HG02588 (cell line): ENCODE data around the gene SNPH.

ENCODE experiments used
- ATAC-seq: cut with Tn5 transposase; IDR thresholded peaks from one replicate; pipeline ENCODE4 v1.9.1; 2021; ENCODE audit warnings: mild to moderate bottlenecking, moderate library complexity; ENCODE audit not compliant: unreplicated experiment

The SNPH gene

DNA sequence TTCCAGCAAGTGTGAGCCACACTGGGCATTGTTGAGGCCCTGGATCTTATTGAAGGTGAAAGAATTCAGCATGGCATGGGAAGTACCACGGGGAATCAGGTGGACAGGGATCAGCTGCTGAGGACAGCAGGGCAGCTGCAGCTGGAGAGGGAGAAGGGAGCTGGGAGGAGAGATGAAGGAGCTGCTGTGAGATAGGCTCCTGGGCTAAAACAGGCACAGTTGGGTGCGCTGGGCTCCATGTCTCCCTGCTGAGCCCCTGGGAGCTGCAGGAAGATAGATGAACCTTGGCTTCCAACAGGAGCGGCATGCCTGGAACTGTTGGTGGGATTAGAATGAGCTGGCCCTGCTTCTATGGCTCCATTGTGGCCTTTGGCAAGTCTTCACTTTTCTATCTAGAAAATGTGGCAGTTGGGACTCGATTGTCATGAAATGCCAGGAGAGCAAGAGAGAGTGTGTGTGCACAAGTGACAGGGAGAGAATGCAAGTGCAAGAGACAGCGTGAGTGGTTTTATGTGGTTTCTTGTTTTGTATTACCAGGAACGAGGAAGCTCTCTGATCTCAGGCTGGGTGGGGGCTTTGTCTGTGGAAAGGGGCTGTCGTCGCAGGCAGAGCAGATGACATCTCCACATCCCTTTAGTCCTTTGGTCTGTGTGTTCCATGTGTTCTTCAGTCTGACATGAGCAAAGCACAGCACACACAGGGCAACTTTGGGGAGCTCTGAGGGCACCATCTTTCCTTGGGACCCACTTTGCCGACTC lies 20.4 kb downstream of the SNPH start:
- no peak for ATAC-seq

DNA sequence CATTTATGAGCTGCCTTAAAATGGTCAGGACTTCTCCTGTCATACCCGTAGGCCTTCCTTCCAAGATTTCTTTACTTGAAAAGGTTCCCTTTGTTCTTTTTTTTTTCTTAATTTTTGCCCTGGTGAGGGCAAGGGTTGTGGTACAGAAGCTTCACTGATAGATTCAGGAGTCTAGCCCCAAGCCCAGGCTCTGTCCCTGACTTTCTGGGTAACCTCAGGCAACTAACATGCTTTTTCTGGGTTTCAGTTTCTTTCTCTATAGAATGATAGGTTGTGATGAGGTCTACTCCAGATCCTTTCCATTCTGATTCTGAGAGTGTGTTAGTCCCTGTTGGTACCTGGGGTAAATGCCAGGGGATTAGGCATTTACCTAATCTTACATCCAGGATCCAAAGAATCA lies 21.2 kb downstream of the SNPH start:
- no peak for ATAC-seq

DNA sequence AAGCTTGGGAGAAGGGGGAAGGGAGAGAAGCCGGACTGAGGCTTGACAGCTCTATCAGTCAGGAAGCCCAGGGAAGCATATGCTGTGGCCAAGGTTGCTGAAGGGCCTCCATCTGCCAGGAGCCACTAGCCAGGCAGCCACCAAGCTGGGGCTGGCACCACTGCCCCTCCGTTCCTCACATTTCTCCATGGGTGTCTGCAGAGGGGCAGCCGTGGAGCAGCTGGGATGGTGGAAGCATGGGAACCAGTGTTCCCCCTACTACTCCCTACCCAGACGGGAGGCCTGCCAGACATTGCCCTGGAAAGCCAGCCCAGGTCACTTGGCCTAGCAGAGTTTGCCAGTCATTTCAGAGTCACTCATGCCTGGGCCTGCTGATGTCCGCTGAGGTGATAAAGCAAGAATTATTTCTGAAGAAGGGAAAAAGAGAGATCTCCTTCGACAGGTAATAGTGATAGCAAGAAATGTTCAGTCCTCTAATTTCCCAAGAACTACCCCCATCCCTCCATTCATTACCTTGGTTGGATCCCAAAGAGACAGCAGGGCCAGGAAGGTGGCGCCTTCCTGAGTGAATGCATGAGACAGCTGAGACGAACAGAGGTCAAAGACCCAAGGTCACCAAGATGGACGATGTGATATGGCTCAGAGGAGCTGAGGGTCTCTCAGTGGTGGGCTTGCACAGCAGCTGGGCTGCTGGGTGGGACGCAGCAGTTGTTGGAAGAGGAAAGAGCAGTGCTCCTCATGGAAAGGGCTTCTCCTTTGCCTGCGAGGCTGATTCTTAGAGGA lies 21.9 kb downstream of the SNPH start:
- no peak for ATAC-seq

DNA sequence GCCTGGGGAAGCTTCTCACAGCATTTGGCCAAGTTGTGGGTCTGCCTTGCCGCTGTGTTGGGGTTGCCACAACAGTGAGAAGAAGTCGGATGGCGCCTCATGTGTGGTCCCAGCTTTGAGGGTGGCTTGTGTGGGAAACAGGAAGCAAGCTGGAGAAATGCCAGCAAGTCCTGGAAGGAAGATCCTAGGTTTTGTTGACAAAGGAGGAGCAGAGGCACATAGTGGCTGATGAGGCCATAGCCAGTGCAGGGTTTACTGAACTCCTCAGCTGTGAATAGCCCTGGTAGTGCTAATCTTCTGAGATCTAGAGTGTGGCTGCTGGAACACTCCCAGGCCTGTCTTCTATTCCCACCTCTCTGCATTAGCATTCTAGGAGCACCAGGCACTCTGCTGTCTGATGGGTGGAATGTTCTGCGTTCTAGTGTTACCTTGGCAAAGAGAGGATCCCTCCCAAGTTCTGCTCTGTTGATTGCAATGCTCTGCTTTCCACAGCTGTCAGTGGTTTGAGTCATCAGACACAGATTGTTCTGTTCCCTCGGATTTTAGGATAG lies 25.2 kb downstream of the SNPH start:
- no peak for ATAC-seq

DNA sequence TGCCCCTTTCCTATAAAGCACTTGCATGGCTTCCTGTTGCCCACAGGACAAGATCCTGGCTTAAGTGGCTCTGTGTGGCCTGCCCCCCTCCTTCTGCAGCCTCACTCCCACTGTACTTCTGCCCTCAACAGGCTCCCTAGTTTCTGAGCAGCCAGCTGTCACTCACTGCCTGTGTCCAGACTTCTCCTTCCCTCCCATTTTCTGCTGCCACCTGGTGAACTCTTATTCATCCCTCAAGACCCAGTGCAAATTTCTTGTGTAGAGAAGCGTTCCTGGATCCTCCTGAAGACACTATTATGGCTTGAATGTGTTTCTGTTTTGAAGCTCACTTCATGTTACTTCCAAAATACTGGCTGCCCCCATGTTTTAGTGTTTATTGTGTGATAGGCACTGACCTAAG lies 26.5 kb downstream of the SNPH start:
- no peak for ATAC-seq

DNA sequence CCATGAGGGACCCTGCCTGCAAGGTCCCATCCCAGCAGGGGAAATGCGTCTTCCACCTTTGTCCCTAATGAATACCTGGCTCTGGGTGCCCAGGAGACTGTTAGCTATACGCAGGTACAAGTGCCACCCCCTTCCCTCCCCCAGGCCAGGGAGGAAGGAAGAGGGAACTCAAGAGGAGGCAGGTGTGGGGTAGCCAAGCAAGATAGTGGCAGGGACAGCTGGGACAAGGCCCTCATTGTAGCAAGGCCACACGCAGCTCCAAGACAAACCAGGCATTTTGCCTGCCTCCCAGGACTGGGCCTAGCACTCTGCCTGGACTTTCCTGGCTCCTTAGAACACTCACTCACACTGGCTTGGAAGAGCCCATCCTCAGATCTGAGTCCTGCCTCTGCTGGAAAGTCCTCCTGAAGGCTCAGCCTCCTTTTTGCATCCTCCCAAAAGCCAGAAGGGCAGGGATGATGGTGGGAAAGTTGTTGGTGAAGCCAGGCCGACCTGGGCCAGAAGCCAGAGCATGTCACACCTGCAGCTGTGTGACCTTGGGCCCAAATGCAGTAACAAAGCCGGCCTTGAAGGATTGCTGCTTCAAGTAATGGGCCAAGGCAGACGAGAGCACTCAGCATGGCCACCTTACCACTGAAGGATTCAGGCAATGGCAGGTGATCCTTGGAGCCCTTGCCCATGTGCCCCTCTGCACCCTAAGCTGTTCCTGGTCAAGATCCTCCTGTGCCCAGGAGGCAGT lies 27.7 kb downstream of the SNPH start:
- ATAC-seq = no peak

DNA sequence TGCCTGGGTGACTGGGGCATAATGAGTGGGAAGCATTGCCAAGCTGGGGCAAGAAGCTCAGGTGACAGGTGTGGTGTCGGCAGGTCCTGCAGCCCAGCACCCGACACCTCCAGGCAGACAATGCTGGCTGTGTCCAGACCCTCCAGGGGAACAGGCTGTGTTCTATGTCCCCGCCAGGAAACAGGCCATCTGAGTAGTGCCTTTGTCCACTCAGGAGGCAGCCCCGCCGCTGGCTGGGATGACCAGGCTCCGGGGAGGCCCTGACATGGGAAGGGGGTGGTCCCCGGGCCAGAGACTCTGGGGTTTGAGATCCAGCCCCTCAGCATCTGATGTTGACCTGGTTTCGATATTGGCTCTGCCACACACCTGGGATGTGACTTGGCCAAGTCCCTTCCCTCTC lies 28.4 kb downstream of the SNPH start:
- no peak for ATAC-seq

DNA sequence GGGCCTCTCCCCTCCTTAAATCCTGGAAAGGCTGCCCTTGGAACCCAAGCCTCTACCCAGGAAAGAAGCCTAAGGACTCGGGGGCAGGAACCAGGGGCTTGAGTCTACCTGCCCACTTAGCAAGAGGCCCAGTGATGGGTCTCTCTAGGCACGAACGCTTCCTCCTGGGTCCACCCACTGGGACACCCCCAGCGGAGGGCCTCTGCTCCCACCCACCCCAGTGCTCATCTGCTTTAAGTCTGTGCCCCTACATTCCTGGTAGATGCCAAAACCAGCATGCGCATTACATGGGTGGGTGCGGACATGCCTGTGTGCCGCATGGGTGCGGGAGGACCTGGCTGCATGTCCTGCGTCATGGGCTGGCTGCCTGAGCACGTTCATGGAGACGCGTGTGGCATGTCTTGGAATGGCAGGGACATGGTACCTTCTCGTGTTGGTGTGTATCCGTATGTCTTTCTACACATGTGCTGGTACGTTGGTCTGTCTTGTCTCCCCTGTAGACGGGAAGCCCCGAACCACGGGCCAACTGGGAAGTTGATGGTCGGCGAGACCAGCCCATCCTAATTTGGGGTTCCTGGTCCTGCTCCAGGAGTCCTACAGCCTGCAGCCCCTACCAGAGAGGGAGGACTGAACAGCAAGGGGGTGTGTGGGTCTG lies 29.3 kb downstream of the SNPH start:
- no peak for ATAC-seq

DNA sequence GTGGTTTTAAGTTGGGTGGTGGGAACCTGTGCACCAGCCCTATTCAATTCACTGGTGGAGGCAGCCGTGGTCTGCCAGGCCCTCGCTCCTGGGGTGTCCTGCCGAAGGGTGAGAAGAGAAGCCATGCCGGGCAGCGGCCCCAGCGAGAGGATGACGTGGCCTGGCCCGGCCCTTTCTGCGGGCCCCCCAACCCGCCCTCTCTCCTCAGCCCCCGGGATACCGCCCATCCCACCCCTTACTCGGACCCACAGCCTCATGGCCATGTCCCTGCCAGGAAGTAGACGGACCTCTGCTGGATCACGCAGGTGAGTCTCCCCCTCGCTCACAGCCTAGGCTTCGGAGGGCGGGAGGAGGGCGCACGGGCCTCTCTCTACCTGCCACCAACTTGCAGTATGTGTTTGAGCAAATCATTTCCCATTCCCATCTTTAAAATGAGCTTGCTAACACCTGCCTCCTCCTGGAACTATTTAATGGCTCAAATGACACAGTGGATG lies 30.1 kb downstream of the SNPH start:
- no peak for ATAC-seq

DNA sequence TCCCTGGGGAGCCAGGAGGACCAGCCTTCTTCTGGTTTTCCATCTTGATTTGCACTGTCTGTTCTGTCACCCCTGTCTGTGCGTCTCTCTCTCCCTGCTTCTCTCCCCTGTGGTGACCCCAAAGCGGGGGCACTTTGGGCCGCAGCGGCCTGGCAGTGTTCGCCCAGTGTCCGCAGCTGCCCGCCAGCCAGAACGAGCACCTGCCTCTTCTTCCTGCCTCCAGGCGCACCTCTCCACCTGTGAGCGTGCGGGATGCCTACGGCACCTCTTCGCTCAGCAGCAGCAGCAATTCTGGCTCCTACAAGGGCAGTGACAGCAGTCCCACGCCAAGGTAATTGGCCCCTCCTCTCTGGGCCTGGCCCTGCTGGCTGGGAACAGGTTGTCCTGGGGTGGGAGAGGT lies 30.8 kb downstream of the SNPH start:
- ATAC-seq = no peak

DNA sequence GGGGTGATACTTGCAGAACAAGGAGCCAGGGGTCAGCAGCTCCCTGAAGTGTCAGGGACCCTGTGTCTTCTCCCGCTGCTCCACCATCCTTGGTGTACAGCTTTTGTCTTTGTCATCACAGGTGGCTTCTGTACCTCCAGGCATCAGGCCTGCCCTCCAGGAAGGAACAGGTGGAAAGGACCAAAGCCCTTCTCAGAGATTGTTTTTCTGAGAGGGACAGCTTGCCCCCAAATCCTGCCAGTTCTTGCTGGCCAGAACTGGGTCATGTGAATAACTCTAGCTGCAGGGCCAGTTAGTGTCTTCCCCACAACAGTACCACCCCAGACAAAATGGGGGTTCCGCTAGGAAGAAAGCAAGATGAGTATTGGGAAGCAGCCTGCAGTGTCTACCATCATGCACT lies 31.4 kb downstream of the SNPH start:
- ATAC-seq = no peak

DNA sequence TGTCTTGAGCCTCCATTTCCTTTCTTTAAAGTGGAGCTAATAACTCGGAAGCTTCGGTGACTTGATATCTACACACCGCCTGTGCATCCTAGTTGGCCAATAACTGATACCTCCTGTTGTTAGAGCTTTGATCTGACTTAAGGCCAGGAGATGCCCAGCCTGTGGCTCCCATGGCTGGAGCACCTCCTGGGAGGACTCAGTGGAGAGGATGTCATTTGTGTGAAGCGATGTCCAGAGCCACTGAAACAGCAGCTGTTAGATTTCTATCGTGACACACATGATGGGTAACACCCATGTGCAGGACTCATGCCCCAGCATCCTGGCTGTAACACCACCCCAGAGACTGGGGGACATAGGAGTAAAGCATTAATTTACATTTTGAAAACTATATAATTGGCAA lies 32.1 kb downstream of the SNPH start:
- no peak for ATAC-seq

DNA sequence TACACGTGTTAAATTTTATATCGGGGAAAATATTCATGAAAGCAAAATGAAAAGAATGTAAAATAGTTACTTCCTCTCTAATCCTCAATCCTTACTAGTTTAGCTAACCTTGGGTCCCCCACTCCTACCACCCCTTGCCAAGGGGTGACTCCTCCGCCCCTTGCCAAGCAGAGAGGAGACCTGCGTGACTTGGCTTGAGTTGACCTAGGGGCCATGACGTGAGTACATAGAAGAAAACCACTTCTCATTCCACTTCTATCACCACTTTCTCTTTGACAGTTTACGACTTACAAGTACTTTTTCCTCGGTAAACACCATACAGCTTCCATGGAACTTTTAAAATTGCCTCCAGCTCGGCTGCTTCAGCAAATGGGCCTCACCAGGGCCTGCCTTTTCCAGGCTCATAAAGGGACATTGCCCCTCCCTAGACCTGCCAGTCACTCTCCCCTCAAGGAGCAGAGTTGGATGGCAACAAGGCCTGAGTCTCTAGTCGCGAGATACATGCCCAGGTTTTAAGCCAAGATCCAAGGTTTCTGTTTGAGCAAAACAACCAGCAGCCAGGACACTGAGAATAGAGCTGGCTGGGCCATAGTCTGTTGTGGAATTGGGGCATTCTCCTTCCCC lies 32.9 kb downstream of the SNPH start:
- no peak for ATAC-seq

DNA sequence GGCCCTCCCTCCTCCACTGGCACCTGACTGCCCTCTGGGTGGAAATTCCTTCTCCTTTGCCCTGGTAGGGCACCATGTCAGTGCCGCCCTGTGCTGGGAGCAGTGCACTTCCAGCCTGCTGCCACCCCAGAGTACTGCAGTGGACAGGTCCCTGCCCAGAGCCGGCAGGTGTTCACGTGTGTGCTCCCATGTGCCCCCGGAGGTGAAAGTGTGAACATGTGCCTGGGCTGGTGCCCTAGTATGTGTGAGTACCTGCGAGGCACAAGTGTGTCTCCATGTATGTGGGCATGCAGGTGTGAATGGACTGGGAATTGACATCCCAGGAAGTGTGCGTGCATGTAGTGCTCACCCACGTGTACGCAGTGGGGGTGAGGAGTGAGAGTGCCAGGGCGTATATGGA lies 33.4 kb downstream of the SNPH start:
- no peak for ATAC-seq

DNA sequence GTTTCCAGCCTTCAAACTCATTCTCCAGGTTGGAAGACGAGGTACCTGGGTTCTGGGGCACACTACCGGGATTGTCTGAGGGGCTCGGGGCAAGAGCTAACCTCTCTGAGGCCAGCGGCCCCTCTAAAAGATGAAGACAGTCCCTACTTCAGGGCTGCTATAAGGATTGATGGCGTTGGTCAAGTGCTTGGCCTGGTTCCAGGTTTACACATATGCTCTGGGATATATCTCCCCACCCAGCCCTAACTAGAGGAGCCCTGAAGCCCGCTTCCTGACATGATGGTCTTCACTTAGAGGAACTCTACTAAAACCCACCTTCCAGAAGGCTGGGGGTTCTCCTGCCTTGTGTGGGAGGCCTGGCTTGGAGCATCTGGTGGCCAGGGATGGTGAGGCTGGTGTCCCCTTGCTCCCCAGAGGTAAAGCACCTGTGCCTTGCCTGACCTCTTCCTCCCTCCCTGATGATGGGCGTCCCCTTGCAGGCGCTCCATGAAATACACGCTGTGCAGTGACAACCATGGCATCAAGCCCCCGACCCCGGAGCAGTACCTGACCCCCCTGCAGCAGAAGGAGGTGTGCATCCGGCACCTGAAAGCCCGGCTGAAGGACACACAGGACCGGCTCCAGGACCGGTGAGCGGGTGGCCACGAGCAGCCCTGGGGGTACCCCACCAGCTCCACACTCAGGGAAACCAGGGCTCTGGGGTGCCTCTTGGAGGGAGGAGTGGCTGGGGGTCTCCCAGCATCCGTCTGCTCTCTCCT lies 34.2 kb downstream of the SNPH start:
- ATAC-seq = no peak

DNA sequence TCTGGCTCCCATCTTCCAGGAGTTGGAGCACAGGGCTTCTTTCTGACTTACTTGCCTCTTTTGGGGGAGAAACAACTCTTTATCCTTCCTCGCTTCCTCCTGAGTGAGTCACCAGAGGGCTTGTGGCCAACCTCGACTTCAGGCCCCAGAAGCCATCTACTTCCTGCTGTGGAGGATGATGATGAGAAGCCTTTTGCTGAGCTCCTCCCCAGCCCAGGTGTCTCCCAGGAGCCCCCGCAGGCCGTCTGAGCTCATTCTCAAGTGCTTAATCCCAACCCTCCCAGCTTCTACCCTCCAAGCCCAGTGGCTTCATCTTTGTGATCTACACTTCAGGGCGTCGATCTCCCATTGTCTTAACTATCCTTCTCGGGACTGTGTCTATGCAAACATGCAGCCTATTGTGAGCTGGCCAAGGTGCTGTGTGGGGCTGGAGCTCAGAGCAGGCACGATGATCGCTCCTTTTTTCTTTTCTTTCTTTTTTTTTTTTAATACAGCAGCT lies 35.0 kb downstream of the SNPH start:
- ATAC-seq = no peak

DNA sequence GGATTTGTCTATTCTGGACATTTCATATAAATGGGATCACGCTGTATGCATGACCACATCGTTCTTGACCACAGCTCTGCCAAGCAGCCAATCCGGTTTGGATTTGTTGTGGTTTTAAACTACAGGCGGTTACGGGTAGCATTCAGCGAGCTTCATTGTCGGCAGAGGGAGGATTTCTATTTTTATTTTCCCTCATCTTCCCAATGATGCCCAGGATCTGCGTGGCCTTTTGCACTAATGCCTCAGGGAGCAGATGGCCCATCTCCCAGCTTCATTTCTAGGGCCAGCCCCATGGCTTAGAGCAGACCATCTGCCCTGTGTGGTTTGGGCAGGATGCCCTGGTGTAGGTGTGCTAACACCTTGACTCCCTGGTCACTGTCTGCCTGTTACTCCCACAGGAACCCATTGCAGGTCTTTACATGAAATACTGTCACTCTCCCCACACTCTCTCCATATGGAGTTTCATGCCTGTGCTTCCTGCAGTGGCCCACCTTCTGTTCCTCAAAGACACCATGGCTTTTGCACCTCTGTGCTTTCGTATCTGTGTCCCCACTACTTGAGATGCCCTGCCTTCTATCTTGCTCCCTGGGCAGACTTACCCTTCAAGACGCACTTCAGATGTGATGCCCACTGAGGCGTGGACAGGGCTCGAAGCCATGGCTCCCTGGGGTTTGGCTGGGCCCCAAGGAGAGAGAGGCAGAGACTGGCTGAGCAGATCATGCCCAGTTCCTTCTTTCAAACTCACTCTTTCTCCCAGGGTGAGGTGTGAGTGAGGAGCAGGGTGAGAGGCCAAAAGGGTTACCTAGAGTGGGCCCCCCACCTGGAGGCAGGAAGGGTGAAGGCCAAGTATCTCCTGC lies 36.8 kb downstream of the SNPH start:
- no peak for ATAC-seq

DNA sequence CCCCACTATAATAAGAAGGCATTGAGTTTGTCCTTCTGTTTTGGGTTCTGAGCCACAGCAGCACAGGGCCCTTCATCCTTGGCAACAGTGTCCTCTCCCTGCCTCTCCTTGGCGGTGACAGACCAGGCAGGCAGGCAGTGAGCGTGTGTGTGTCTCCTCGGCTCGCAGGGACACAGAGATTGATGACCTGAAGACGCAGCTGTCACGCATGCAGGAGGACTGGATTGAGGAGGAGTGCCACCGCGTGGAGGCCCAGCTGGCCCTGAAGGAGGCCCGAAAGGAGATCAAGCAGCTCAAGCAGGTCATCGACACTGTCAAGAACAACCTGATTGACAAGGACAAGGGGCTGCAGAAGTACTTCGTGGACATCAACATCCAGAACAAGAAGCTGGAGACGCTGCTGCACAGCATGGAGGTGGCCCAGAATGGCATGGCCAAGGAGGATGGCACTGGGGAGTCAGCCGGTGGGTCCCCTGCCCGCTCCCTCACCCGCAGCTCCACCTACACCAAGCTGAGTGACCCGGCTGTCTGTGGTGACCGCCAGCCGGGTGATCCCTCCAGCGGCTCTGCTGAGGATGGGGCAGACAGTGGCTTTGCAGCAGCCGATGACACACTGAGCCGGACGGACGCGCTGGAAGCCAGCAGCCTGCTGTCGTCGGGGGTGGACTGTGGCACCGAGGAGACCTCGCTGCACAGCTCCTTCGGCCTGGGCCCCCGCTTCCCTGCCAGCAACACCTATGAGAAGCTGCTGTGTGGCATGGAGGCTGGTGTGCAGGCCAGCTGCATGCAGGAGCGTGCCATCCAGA lies 38.8 kb downstream of the SNPH start:
- ATAC-seq = no peak
